HepG2 (cell line): ENCODE data around the gene TPX2. TPM values are rescaled to one million over a fixed set of nuclear protein-coding genes. Genes with fewer than 3 reads are reported as not detected.
A peak's percentile ranks its signal among the peaks of the same experiment; 100 is the strongest.

ENCODE experiments used
- GATAD1 ChIP-seq: IDR thresholded peaks from 2 replicates; pipeline ENCODE4 v1.6.1; 2016; ENCODE audit warnings: missing genetic modification reagents, missing compliant biosample characterization
- HHEX ChIP-seq: IDR thresholded peaks from 2 replicates; pipeline ENCODE4 v1.6.1; 2016; ENCODE audit warnings: control low read depth
- KDM4B ChIP-seq: sonication (generic); formaldehyde crosslinking; IDR thresholded peaks from 2 replicates; pipeline ENCODE4 v1.4.0; 2020; ENCODE audit warnings: missing genetic modification reagents
- NPAS2 ChIP-seq: sonication (generic); formaldehyde crosslinking; IDR thresholded peaks from 2 replicates; pipeline ENCODE4 v1.8.0; 2022; ENCODE audit warnings: mild to moderate bottlenecking, missing genetic modification reagents, borderline replicate concordance
- REXO4 ChIP-seq: sonication (generic); formaldehyde crosslinking; IDR thresholded peaks from 2 replicates; pipeline ENCODE4 v1.8.0; 2022; ENCODE audit warnings: missing genetic modification reagents, mild to moderate bottlenecking, borderline replicate concordance
- SAFB2 ChIP-seq: sonication (generic); formaldehyde crosslinking; IDR thresholded peaks from 2 replicates; pipeline ENCODE4 v1.5.1; 2020; ENCODE audit warnings: missing genetic modification reagents, low read depth, mild to moderate bottlenecking, borderline replicate concordance
- SYNCRIP ChIP-seq: fragments of 200-400 bp; formaldehyde crosslinking; IDR thresholded peaks from 2 replicates; pipeline ENCODE4 v1.6.1; 2018; ENCODE audit warnings: mild to moderate bottlenecking, low read depth, low read length; ENCODE audit not compliant: insufficient read depth
- THRA ChIP-seq: sonication (generic); formaldehyde crosslinking; IDR thresholded peaks from 2 replicates; pipeline ENCODE4 v1.4.0; 2020; ENCODE audit warnings: missing genetic modification reagents, borderline replicate concordance
- ZFX ChIP-seq: sonication (generic); formaldehyde crosslinking; IDR thresholded peaks from 2 replicates; pipeline ENCODE4 v1.4.0; 2020; ENCODE audit warnings: mild to moderate bottlenecking, low read depth, missing genetic modification reagents, moderate library complexity
- ZNF224 ChIP-seq: sonication (generic); formaldehyde crosslinking; IDR thresholded peaks from 2 replicates; pipeline ENCODE4 v1.5.0; 2020; ENCODE audit warnings: mild to moderate bottlenecking, missing genetic modification reagents
- ZNF292 ChIP-seq: sonication (generic); formaldehyde crosslinking; IDR thresholded peaks from 2 replicates; pipeline ENCODE4 v1.8.1; 2022; ENCODE audit warnings: mild to moderate bottlenecking, low read depth, missing genetic modification reagents, borderline replicate concordance
- ZNF501 ChIP-seq: sonication (generic); formaldehyde crosslinking; IDR thresholded peaks from 2 replicates; pipeline ENCODE4 v1.5.1; 2020; ENCODE audit warnings: mild to moderate bottlenecking, moderate library complexity, missing genetic modification reagents
- ZNF558 ChIP-seq: sonication (generic); formaldehyde crosslinking; IDR thresholded peaks from 2 replicates; pipeline ENCODE4 v1.9.0; 2022; ENCODE audit warnings: mild to moderate bottlenecking, missing genetic modification reagents, borderline replicate concordance
- ZNF720 ChIP-seq: sonication (generic); formaldehyde crosslinking; IDR thresholded peaks from 2 replicates; pipeline ENCODE4 v1.4.0; 2020; ENCODE audit warnings: missing genetic modification reagents
- ZNF775 ChIP-seq: sonication (generic); formaldehyde crosslinking; IDR thresholded peaks from 2 replicates; pipeline ENCODE4 v1.4.0; 2020; ENCODE audit warnings: missing genetic modification reagents, mild to moderate bottlenecking, moderate library complexity, borderline replicate concordance
- ZZZ3 ChIP-seq: sonication (generic); formaldehyde crosslinking; IDR thresholded peaks from 2 replicates; pipeline ENCODE4 v1.4.0; 2020; ENCODE audit warnings: missing genetic modification reagents, mild to moderate bottlenecking, borderline replicate concordance
- polyA plus RNA-seq, 8 experiments: library from polyadenylated mRNA; depleted of rRNA in 3 of 8; stranded (reverse) in 7 of 8; unstranded in 1 of 8; fragments of >200 nt; fragmentation: Illumina TruSeq in 4 of 8; extraction: Trizol in 4 of 8; gene quantifications; 2 replicates each; pipeline versions ENCODE4 v1.2.1 to v1.2.3, GENCODE V29; 2011 to 2016; ENCODE audit warnings: low read depth in 4 of 8, missing spikeins in 1 of 8, mixed read lengths in 1 of 8; ENCODE audit not compliant: insufficient read depth in 1 of 8
- total RNA-seq, 5 experiments: library from RNA; depleted of rRNA; stranded (reverse); fragments of >200 nt; fragmentation: Illumina TruSeq; extraction: Trizol; gene quantifications; 2 replicates each; pipeline ENCODE4 v1.2.3, GENCODE V29; 2016; ENCODE audit warnings: low read depth in 1 of 5
- TF ChIP-seq, protein P1 (sequence below), 2 experiments: fragments of 450-650 bp in 1 of 2; sonication (generic) in 1 of 2; formaldehyde crosslinking in 1 of 2; IDR thresholded peaks; 2 replicates each; pipeline versions ENCODE4 v1.6.1 to v1.8.0; 2016 to 2022; ENCODE audit warnings: antibody characterized with exemption in 1 of 2, mild to moderate bottlenecking in 1 of 2, missing genetic modification reagents in 1 of 2
- TF ChIP-seq, protein P2 (sequence below): fragments of 450-650 bp; IDR thresholded peaks from 2 replicates; pipeline ENCODE4 v1.6.1; 2017

Gene TPX2
- total and polyA plus RNA-seq, 2 of the 13 experiments (the other 11 are each of a cell fraction or from before 2014, with no cell fraction given) = 34.3 to 124 TPM

- TF ChIP-seq REXO4 (CRISPR knock-in tag) (no peak), ZNF558 (no peak), KDM4B (CRISPR knock-in tag) (no peak), ZNF292 (no peak), ZFX (no peak), SAFB2 (0 out of 2 replicates have a peak, but pooled peaks have one; percentile 8), SYNCRIP (no peak), ZNF775 (CRISPR knock-in tag) (no peak), ZNF224 (CRISPR knock-in tag) (0 out of 2 replicates have a peak, but pooled peaks have one; percentile 2), ZNF501 (CRISPR knock-in tag) (no peak), GATAD1 (CRISPR knock-in tag) (no peak), THRA (CRISPR knock-in tag) (no peak), ZZZ3 (CRISPR knock-in tag) (0 out of 2 replicates have a peak, but pooled peaks have one; percentile 1), ZNF720 (CRISPR knock-in tag) (no peak), HHEX (CRISPR knock-in tag) (no peak), NPAS2 (CRISPR knock-in tag) (no peak)
- TF ChIP-seq, protein P1, sequence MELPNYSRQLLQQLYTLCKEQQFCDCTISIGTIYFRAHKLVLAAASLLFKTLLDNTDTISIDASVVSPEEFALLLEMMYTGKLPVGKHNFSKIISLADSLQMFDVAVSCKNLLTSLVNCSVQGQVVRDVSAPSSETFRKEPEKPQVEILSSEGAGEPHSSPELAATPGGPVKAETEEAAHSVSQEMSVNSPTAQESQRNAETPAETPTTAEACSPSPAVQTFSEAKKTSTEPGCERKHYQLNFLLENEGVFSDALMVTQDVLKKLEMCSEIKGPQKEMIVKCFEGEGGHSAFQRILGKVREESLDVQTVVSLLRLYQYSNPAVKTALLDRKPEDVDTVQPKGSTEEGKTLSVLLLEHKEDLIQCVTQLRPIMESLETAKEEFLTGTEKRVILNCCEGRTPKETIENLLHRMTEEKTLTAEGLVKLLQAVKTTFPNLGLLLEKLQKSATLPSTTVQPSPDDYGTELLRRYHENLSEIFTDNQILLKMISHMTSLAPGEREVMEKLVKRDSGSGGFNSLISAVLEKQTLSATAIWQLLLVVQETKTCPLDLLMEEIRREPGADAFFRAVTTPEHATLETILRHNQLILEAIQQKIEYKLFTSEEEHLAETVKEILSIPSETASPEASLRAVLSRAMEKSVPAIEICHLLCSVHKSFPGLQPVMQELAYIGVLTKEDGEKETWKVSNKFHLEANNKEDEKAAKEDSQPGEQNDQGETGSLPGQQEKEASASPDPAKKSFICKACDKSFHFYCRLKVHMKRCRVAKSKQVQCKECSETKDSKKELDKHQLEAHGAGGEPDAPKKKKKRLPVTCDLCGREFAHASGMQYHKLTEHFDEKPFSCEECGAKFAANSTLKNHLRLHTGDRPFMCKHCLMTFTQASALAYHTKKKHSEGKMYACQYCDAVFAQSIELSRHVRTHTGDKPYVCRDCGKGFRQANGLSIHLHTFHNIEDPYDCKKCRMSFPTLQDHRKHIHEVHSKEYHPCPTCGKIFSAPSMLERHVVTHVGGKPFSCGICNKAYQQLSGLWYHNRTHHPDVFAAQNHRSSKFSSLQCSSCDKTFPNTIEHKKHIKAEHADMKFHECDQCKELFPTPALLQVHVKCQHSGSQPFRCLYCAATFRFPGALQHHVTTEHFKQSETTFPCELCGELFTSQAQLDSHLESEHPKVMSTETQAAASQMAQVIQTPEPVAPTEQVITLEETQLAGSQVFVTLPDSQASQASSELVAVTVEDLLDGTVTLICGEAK (IDR thresholded peaks at IDR 0.05) = no peak
- TF ChIP-seq, protein P1 (CRISPR knock-in tag; IDR thresholded peaks at IDR 0.05) = no peak
- TF ChIP-seq, protein P2, sequence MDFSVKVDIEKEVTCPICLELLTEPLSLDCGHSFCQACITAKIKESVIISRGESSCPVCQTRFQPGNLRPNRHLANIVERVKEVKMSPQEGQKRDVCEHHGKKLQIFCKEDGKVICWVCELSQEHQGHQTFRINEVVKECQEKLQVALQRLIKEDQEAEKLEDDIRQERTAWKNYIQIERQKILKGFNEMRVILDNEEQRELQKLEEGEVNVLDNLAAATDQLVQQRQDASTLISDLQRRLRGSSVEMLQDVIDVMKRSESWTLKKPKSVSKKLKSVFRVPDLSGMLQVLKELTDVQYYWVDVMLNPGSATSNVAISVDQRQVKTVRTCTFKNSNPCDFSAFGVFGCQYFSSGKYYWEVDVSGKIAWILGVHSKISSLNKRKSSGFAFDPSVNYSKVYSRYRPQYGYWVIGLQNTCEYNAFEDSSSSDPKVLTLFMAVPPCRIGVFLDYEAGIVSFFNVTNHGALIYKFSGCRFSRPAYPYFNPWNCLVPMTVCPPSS = no peak
These were observed 474 bp downstream of the TPX2 start (continued) for GRCh38 chr20:31739550-31739977.
